RCC 7860 (cell line): ENCODE results near the gene WDR88.

ENCODE experiments used
- DNase-seq: peaks from one replicate; pipeline ENCODE4 v3.0.0-alpha.2; 2015; ENCODE audit warnings: low spot score
- FAIRE-seq: peaks from 2 replicates; lab custom pipeline; 2012; peaks lifted over from hg19 to GRCh38; lab: Jason Lieb, UNC

The WDR88 gene

DNA sequence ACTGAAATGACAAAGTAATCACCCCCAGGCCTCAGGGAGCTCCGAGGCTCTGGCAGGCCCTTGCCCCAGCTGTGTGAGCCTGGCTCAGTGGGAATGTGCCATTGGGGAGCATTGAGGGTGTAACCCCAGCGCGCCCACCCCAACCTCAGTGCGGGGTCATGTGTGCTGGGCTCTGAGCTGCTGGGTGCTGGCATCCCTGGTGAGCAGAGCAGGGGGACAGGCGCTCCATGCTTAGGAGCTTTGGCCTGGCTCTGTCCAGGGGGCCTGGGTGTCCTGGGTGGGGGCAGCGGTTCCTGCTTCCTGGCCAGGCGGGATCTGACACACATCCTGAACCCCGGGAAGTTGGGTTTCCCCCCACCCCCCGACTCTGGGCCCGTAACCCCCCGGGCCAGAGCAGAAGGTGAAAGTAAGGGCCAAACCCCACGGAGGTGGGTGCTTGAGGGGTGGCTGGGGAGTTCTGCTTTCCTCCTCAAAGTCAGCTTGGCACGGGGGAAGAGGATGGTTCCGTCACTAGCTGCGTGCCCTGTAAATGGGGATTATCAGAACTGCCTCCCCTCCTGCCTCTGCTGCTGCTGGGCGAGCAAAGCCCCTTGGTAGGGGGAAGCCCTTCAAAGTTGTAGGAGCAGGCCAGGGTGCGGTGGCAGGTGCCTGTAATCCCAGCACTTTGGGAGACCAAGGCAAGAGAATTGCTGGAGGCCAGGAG lies 63.9 kb downstream of the WDR88 start:
- no peak for DNase-seq
- no peak for FAIRE-seq

DNA sequence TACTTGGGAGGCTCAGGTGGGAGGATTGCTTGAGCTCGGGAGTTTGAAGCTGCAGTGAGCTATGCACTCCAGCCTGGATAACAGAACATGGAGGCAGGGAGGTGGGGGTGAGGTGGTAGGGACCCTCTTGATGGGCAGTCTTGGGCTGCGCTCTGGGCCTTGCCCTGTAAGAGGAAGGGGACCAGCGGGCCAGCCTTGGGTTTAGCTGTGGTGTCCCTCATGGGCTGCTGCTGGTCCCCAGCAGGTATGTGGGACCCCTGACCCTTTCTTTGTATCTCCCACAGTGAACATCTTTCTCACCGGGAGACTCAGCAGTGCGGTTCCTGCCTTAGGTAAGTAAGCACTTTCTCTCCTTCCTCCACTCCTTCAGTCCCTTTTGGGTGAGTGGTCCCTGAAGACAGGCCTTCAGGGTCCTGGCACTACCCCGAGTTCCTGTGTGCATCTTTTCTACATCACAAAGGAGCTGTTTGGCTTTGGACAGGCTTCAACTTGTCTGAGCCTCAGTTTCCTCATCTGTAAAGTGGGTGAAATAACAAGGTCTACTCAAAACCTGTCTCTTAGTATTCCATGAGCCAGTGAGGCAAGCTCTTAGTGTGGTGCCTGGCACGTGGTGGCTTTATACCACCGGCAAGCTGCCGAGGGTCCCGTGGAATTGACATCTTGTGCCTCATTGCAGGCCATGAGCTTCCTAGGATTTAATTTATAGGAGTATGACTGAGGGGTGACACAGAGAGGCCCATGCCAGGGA lies 64.7 kb downstream of the WDR88 start:
- DNase-seq (no peak), FAIRE-seq (no peak)

DNA sequence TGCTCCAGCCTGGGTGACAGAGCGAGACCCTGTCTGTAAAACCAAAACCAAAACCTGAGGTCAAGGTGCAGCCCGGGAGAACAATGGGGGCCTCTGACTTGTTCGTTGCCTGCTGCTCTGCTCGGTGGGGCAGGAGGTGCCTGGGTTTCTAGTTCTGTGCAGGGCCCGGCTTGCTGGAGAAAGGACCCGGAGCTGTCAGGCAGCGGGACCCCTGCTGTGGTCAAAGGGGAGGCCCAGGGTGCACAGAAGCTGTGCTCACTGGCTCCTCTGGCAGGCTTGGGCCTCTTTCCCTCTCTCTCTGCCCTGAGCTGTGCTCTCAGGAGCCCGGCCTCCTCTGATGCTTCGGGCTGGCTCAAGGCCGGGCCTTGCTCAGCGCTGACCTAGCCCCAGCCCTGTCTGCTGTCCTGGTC lies 65.7 kb downstream of the WDR88 start:
- FAIRE-seq (no peak), DNase-seq (no peak)

DNA sequence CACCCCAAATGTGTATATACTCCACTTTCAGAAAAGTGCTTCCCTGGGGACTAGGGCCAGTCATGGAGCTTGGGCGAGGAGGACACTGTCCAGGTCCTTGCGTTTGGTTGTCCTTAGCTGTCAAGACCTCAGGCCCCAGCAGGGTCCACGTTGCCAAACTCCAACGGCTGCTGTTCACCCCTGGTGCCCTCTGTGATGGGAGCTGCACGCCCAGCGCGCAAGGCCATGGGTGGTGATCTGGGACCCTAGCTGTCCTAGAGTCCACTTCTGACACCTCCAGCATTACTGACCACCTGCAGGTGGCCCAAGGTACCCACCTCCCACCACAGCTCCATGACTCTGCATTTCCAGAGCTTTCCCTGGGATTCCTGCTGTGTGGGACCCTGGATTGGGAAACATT lies 66.3 kb downstream of the WDR88 start:
- FAIRE-seq: no peak
- DNase-seq: no peak

DNA sequence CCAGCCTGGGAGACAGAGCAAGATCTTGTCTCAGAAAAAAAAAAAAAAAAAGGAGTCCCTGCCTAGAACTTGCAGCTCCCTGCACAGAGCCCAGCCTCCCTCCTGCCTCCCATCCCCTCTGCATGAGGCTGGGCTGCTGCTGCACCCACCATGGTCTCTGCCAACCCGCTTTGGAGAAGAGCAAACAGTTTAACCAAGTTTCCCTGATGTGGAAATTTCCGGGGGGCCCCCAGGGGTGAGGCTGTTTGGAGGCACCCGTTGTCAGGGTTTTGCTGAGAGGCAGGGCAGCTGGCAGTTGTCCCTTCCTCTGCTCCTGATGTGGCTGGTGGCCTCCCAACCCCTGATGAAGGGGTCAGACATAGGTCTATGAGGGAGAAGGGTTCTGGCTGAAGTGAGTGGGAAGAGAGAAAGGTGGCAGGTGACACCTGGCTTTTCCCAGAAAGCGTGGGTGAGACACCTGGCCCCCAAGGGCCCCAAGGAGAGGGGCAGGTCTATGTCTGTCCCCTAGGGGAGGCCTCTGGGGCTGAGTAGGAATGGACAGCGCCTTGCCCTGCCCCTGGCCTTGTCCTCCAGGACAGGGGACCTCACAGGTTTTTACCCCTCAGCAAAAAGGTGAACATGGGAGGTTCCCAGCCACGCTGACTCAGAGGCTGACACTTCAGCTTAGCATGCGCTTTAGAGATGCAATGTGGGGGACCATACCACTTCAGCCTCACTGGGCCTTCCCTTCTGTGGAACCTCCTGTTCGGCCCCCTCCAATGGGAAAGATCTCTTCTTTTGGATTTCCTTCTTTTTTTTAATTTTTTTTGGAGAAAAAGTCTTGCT lies 67.7 kb downstream of the WDR88 start:
- FAIRE-seq: no peak
- DNase-seq: no peak

DNA sequence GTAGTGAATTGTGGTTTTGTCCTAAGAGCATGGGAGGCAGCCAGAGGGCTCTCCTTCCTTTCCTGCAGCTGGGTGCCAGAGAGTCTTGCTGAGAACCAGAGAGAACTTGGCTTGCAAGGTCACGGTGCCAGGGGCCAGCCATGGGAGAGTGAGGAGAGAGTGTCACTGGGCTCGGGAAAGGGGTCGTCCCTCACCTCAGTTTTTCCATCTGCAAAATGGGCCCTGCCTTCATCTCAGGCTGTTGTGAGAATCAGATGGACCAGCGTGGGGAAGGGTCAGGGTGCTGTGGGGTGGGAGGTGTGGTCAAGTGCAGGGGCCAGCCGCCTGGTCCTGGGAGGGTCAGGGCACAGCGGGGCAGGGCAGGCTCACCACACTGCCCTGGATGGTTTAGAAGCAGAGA lies 69.6 kb downstream of the WDR88 start:
- DNase-seq (no peak), FAIRE-seq (no peak)

DNA sequence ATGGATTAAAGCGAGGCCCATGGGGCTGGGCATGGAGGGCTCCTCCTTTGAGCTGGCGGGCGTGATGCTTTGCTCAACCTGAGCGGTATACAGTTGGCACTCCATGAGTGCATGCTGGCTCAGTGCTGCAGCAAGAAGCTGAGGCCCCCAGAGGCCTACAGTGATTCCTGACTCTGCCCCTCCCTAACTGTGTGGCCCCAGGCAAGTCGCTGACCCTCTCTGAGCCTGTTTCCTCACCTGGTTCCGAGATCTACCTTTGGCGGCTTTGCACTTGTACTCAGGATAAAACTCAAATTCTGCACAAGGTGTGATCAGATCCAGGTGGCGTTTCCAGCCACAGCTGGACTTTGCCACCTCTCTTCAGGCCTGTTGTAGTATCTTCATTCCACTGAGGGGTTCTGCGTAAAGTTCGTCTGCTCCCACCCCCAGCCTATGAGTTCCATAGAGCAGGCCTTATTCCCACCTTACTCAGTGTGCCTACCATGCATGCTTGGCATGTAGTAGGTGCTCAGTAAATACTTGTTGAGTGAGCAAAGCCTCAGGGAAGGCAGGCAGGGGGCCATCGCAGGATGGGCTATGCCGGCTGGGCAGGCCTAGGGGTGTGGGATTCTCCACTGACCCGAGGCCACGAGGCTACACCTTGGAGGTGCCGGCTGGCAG lies 70.1 kb downstream of the WDR88 start:
- FAIRE-seq (no peak), DNase-seq (no peak)

DNA sequence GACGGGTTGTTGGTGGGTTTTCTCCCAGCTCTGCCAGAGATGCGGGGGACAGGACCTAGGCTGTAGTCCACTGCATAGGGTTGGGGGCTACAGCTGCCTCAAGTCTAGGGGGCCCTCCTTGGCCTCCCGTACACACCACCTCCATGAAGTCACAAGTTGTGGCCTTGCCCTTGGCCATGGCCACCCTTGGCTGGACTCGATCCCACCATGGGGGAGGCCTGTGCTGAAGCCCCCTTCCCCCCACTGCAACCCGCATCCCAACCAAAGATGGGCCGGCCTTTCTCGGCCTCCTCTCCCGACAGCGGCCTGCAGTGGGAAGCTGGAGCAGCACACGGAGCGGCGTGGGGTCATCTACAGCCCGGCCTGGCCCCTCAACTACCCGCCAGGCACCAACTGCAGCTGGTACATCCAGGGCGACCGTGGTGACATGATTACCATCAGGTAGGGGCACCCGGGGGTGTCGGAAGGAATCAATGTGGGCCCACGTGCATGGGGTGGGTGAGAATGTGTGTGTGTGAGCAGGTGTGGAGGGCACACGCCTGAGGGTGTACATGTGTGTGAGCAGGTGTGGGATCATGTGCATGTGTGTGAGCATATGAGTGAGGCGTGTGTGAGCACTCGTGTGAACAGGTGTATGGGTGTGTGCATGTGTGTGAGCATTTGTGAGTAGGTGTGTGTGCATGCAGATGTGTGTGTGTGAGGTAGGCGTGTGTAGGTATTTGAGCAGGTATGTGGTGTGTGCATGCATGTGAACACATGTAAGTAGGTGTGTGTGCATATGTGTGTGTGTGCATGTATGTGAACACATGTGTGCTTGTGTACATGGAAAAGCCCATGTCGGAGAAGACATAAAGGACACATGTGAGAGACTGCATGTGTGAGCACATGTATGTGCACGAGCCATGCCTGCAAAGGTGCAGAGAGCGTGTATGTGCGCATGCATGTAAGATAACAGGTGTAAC lies 70.9 kb downstream of the WDR88 start:
- no peak for FAIRE-seq
- no peak for DNase-seq

DNA sequence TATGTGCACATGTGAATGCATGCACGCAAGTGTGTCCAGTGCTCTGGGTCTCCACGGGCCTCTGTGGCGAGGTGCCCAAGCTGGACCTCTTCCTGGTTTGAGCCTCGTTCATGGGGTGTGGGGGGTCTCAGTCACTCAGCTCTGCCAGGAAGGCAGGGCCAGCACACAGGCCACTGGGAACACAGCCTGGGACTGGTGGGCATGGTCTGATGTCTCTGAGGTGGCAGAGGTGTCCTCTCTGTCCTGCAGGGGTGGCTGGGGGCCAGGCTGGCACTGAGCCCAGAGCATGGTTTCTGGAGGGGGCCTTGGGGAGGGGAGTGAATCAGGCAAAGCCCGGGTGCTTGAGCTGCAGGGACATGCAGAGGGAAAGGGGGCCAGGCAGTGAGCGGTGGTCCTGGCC lies 71.6 kb downstream of the WDR88 start:
- DNase-seq: no peak
- no peak for FAIRE-seq

DNA sequence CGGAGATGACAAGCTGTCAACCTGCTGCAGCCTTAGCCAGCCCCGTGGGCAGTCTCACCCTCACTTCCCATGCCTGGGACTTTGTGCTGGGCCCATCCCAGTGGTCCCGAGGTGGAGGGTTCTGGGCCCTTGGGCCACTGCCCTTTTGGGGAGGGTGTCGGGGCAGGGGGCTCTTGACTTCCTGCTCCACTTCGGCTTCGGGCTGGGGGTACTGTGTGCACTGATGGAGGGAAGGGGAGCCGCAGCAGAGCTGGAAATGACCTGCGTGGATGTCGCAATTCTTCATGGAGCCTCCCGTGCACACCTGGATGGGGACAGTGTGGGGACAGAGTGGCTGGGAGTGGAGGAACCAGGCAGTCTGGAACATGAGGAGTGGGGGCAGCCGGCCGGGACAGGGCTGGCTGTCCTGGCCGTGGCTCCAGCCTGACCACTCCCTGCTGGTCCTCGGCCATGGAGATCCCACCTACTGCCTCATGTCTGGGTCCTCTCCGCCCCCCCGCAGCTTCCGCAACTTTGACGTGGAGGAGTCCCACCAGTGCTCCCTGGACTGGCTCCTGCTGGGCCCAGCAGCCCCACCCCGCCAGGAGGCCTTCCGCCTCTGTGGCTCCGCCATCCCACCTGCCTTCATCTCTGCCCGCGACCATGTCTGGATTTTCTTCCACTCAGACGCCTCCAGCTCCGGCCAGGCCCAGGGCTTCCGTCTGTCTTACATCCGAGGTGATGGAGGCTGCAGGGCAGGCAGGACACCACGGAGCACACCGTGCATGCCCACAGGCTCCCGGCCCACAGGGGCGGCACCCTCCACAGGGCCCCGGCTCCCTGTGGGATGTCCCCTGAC lies 72.4 kb downstream of the WDR88 start:
- no peak for DNase-seq
- FAIRE-seq: no peak

DNA sequence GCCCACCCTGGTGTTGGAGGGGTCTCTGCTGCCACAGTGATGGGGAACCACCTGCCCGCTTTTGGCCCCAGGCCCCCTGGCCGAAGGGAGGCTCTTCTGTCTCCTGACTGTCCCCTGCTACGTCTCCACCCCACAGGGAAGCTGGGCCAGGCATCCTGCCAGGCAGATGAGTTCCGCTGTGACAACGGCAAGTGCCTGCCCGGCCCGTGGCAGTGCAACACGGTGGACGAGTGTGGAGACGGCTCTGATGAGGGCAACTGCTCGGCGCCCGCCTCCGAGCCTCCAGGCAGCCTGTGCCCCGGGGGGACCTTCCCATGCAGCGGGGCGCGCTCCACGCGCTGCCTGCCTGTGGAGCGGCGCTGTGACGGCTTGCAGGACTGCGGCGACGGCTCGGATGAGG lies 73.2 kb downstream of the WDR88 start:
- DNase-seq (no peak), FAIRE-seq (no peak)

DNA sequence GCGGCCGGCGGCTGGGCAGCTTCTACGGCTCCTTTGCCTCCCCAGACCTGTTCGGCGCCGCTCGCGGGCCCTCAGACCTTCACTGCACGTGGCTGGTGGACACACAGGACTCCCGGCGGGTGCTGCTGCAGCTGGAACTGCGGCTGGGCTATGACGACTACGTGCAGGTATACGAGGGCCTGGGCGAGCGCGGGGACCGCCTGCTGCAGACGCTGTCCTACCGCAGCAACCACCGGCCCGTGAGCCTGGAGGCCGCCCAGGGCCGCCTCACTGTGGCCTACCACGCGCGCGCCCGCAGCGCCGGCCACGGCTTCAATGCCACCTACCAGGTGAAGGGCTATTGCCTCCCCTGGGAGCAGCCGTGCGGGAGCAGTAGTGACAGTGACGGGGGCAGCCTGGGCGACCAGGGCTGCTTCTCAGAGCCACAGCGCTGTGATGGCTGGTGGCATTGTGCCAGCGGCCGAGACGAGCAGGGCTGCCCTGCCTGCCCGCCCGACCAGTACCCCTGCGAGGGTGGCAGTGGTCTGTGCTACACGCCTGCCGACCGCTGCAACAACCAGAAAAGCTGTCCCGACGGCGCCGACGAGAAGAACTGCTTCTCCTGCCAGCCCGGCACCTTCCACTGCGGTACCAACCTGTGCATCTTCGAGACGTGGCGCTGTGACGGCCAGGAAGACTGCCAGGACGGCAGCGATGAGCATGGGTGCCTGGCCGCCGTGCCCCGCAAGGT lies 73.8 kb downstream of the WDR88 start:
- DNase-seq: no peak
- FAIRE-seq: no peak

DNA sequence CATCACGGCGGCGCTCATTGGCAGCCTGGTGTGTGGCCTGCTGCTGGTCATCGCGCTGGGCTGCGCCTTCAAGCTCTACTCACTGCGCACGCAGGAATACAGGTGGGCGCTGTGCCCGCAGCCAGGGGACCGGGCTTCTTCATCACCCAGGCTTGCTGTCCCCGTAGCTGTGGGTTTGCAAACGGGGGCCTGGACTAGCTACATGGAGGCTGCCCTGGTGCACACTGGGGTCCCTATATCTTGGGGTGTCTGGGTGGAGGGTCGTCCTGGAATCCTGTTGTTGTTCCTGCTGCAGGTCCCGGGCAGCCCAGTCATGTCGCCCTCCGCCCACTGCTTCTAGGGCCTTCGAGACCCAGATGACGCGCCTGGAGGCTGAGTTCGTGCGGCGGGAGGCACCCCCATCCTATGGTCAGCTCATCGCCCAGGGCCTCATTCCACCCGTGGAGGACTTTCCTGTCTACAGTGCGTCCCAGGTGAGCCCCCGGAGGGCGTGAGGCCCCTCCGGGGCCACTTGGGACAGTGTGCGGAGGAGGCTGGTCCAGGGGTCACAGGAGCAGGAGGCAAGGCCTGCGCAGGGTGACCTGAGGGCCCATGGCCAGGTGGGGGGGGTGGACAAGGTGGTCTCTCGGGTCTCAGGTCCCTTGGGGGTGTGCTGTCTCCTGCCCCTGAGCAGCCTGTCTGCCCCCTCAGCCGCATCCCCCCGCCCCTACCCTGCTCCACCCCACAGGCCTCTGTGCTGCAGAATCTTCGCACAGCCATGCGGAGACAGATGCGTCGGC lies 74.5 kb downstream of the WDR88 start:
- FAIRE-seq: no peak
- DNase-seq: no peak

DNA sequence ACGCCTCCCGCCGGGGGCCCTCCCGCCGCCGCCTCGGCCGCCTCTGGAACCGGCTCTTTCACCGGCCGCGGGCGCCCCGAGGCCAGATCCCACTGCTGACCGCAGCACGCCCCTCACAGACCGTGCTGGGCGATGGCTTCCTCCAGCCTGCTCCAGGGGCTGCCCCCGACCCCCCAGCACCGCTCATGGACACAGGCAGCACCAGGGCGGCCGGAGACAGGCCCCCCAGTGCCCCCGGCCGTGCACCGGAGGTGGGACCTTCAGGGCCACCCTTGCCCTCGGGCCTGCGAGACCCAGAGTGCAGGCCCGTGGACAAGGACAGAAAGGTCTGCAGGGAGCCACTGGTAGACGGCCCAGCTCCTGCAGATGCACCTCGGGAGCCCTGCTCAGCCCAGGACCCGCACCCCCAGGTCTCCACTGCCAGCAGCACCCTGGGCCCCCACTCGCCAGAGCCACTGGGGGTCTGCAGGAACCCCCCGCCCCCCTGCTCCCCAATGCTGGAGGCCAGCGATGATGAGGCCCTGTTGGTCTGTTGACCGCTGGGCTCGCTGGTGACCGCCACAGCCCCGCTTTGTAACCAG lies 75.2 kb downstream of the WDR88 start:
- DNase-seq (no peak), FAIRE-seq (no peak)

DNA sequence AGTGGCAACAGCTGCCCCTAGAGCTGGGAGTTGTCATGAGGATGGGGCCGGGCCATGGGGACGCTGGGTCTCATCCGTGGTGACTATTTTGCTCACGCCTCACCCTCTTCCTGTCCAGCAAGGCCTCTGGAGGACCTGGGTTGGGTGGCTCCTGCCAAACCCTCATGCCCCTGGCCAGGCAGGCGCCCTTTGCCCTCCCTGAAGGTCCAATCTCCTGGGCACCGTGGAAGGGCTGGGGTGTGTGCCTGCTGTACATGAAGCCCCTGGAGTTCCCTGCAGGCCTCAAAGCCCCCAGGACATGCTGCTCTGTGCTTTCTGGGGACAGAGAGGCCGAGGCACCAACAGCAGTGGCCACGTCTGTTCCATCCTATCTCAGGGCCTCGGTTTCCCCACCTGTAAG lies 76.0 kb downstream of the WDR88 start:
- FAIRE-seq: no peak

DNA sequence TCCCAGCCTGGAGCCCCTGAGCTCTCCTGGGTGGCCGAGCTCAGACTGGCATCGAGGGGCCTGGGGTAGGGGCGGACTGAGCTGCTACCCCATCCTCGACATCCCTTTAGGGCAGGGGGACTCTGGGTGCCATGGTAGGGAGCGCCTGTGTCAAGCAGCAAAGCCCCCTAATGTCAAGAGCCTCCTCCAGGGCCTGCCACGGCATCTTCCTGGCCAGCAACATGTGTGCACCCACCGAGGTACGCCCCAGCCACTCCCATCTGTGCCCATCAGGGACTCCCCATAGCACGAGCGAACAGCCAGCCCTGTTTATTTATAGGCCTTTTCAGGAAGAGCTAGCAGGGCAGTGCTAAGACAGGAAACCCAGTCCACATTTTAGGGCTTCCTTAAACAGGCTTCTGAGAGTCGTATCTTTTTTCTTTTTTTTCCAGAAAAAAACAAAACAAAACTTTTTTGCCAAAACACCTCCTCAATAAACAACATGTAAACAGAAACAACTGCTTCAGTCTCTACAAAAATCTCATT lies 76.5 kb downstream of the WDR88 start:
- FAIRE-seq (no peak), DNase-seq (no peak)

More for the DNA sequence above, 76.0 kb downstream of the WDR88 start:
- no peak for DNase-seq
